Measurements from ENCODE around the gene KRT74.

KRT74 gene

DNA sequence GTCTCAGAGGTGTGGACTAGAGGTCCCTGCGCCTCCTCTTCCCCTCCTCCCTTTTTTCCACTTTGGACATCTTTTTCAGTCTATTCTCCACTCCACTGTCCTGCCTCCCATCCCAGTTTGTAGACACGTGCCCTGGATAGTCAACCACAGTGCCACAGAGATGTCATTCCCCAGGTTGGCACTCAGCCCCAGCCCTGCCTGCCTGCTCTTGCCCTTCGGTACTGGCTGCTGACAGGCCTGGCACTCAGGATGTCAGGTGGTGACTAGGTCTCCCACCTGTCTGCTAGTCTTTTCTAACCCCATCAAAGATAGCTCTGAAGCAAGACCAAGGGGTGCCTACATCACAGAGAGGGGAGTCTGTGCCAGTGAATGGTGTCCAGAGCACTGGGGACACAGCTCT is 36.5 kb downstream of the KRT74 start:
- no peak for DNase-seq (ENCODE audit: low read depth in 2 of 2)

DNA sequence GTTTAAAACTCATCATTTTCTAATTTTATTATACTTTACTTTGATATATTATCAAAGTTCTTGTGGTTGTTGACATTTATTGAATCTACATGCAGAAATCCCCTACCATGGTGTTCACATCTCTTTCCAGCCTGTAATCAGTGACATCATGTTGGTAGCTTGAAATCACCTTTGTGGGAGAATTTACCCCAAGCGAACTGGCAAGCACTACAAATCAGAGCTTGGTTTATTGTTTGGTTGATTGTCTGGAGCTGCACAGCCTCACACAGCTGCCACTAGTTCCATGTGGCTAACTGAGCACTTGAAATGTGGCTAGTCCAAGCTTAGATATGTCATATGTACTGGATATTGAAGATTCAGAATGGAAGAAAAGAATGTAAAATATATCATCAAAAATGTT is 38.1 kb downstream of the KRT74 start:
- DNase-seq (ENCODE audit: low read depth in 2 of 2) = no peak

GRCh38 chr12:52534482-52534881 is 39.2 kb downstream of the KRT74 start:
- DNase-seq (ENCODE audit: low read depth in 2 of 2) = no peak

DNA sequence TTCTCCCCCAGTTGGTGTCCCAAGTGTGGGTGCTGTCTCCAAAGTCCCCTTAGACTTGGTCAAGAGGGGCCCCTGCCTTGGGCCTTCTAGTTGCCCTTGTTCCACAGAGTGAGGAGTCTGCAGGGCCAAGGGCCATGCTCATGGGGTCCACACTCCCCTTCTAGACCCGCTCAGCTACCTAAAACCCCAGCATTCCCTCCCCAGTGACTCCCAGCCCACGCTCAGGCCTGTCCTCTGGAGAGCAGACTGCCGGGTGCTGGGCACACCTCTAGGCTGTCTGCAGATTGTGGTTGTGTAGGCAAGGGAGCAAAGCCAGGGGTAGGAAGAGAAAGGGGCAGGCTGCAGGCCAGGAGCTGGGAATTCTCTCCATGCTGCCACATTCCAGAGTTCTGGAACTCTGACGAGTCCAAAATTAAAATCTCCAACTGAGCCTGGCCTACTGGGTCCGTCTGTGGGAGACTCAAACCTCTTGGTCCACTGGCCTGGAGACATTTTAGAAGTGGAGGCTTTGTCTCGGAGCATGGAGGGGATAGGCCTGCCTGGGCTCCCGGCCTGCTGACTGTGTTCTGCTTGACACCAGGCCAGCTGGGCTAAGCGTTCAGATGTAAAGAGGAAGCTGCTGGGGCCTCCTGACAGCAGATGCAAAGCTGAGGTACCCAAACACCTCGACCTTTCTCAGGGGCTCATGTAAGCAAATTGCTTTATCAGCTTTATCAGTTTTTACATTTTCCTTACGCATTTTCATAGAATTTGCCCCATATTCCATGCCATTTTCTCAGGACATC is 39.8 kb downstream of the KRT74 start:
- no peak for DNase-seq (ENCODE audit: low read depth in 2 of 2)

- DNase-seq (ENCODE audit: low read depth in 2 of 2) = no peak
These were observed 41.0 kb downstream of the KRT74 start for GRCh38 chr12:52532636-52533035.

GRCh38 chr12:52531566-52532300 is 41.9 kb downstream of the KRT74 start:
- no peak for DNase-seq (ENCODE audit: low read depth in 2 of 2)

- no peak for DNase-seq (ENCODE audit: low read depth in 2 of 2)
These were observed 42.7 kb downstream of the KRT74 start for GRCh38 chr12:52530905-52531304.

- no peak for DNase-seq (ENCODE audit: low read depth in 2 of 2)
These were observed 43.3 kb downstream of the KRT74 start for GRCh38 chr12:52530366-52530765.

- no peak for DNase-seq (ENCODE audit: low read depth in 2 of 2)
These were observed 43.8 kb downstream of the KRT74 start for GRCh38 chr12:52529846-52530245.

- no peak for DNase-seq (ENCODE audit: low read depth in 2 of 2)
These were observed 44.2 kb downstream of the KRT74 start for GRCh38 chr12:52529417-52529816.

GRCh38 chr12:52528641-52529143 is 45.0 kb downstream of the KRT74 start:
- no peak for DNase-seq (ENCODE audit: low read depth in 2 of 2)

DNA sequence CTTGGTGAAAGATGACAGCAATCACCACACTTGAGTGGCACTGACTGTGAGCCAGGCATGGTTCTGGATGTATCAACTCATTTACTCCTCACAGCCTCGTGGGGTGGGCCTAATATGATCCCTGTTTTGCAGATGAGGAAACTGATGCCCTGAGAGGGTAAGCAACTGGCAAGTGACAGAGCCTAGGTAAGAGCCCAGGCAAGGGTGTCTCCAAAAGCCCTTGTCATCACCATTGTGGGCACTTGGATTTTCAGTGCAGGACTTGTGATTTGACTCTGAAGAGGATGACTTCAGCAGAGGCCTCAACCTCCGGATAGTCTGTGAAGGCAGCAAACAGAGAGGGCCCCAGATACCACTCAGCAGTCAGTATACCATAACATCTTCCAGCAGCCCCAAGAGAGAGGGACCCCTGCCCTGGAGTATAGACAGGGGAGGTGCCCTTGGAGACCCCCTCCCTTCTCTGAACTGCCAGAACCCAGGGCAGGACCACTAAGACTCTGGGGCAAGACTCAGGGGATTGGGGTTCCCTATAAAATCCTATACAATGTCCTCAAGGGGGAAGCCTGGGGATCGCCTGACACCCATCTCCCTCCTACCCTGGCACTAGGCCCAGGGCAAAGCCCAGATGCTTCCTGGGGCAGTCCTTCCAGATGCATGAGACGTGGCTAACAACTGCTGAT is 46.4 kb downstream of the KRT74 start:
- no peak for DNase-seq (ENCODE audit: low read depth in 2 of 2)

DNA sequence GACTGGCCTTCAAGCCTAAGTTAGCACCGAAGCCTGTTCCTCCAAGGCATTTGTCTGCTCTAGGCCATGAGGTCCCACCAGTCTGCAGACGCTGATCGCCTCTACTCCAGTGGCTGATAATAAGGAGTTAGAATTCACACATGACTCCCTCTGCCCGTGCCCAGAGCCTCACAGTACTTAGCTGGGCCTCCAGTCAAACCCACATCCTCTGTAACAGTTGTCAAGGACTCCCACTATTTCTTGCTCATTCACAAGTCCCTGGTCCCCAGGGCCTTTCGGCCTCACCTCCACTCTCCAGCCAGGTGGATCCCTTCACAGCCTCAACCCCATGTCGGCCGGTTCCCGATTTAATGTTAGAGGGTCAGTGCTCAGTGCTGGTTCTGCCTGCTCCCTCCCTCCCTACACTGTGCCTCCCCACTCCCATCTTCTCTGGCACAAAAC is 47.1 kb downstream of the KRT74 start:
- DNase-seq (ENCODE audit: low read depth in 2 of 2) = no peak

DNA sequence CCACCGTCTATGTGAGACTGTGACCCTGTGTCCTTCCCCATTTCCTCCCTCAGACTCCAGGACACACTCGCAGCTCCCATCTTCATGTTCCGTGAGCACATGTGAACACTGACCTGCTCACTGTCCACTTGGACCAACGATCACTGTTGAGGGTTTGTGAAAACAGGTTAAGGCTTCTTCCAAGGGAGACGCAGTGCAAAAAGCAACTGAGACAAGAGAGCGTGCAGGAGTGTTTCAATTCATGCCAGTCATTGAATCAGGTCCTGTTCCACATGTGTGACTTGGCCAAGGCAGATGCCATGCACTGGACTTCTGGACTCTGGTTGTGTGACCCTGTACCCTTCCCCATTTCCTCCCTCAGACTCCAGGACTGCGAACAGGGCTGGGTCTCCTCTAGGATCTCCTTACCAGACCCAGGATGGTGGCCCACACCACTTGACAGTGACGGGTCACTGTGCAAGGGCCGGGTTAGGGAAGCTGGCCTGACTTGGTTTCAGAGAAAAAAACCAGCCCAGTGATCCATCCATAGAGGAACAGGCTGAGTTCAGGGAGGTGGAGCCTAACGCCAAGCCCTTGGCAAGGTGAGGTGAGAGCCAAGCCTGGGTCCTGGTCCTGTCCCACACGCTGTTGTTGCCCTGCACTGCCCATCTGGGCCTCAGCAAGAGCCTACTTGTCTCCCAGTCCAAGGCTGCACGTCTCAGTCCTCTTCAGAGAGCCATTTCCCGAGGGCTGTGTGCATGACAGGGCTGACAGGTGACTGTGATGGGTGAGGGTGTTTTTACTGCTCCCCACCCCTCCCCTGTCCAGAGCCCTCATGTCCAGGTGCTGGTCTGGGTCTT is 47.8 kb downstream of the KRT74 start:
- DNase-seq (ENCODE audit: low read depth in 2 of 2) = no peak

- DNase-seq (ENCODE audit: low read depth in 2 of 2) = no peak
These were observed 48.6 kb downstream of the KRT74 start for GRCh38 chr12:52524898-52525591.

- DNase-seq (ENCODE audit: low read depth in 2 of 2) = no peak
These were observed 49.3 kb downstream of the KRT74 start for GRCh38 chr12:52524241-52524897.

DNA sequence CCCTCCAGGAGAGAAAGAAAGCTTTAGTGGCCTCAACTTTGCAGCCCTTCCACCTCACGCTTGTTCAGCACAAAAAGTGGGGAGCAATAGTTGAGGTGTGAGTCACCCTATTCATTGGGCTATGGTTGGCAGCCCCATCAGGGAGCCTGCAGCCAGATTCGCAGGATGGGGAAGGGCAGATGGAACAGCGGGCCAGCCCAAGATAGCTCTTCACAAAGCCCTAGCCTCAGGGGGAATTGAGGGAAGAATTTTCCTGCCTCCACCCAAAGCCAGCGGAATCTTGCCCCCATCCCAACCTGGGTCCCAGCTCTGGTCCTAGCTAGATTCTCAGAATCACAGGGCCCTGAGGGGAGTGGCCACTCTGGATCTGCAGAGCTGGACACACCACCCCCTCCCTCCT is 49.8 kb downstream of the KRT74 start:
- DNase-seq (ENCODE audit: low read depth in 2 of 2) = no peak

DNA sequence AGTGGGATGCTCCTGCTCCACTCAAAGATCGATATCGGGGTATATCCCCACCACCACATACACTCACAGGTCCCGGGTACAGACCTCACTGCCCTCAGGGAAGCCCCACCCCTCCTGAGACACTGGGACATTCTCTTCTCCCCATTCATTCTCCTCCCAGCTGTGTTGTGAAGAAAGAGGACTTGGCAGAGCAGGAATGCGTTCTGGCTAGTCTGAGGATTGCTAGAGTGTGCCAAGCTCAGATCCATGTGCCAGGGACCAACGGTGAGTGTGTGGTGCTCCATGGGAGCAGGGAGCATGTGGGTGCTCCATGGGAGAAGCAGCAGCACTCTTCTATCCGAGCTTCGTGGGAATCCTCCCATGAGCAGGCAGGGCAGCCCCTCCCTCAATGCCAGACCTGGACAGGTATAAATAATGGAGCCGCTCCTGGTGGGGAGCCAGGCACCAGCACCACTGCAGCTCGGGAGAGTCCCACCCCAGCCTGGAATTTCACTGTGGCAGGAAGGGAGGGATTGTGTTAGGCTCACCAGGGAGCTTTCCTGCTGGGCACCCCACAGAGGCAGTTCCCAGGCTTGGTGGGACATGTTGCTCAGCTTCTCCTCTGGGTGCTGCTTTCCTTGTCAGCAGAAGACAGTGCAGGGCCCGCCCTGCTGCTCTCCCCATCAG is 51.2 kb downstream of the KRT74 start:
- DNase-seq (ENCODE audit: low read depth in 2 of 2) = no peak

- DNase-seq (ENCODE audit: low read depth in 2 of 2) = no peak
These were observed 51.9 kb downstream of the KRT74 start for GRCh38 chr12:52521568-52522266.

All from stimulated activated CD8-positive, alpha-beta memory T cell treated with anti-CD3 and anti-CD28 coated beads, Interleukin-2, amount 100 ng/mL, for 1 hour (primary cell).